DOHH2 (cell line): ENCODE data around the gene DHFR2.

Source experiments
- CTCF ChIP-seq: fragments of 200-600 bp; sonication (generic); IDR thresholded peaks from one replicate; pipeline ENCODE4 v1.5.1; 2014; ENCODE audit warnings: antibody characterized with exemption, mild to moderate bottlenecking, low read depth, low read length; ENCODE audit not compliant: poor library complexity, severe bottlenecking
- EZH2phosphoT487 ChIP-seq: fragments of 200-600 bp; sonication (generic); IDR thresholded peaks from 2 replicates; pipeline ENCODE4 v1.6.1; 2017; ENCODE audit warnings: borderline replicate concordance, mild to moderate bottlenecking, antibody characterized with exemption, low read length, moderate library complexity, mixed read lengths

- no peak for TF ChIP-seq CTCF
- no peak for TF ChIP-seq EZH2phosphoT487
Measured at GRCh38 chr3:94043285-94043684, 19.4 kb downstream of the DHFR2 start.
